ENCODE results near the gene CGB1.
"Not testable (repeated sequence)": the region's sequence is repeated elsewhere in the genome, so short reads cannot be mapped to it uniquely, and the experiment has no call there.

DNA sequence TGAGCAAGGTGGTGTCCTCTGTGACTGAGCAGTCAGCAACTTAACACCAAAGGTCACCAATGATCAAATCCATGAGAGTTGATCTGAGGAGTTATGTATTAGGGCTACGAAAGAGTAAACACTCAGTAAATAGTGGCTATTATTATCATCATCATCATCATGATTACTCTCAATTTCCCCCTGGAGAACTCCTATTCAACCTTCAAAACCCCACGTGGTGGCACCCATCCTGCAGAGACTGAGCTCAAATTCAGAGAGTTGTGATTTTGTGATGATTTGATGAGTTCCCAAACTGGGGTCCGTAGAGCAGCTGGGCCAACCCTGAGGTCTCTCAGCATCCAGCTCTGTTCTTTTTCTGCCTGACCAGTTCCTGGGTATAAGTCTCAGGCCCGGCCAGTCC, 13.1 kb upstream of the CGB1 start:
- TF ChIP-seq, protein P1, sequence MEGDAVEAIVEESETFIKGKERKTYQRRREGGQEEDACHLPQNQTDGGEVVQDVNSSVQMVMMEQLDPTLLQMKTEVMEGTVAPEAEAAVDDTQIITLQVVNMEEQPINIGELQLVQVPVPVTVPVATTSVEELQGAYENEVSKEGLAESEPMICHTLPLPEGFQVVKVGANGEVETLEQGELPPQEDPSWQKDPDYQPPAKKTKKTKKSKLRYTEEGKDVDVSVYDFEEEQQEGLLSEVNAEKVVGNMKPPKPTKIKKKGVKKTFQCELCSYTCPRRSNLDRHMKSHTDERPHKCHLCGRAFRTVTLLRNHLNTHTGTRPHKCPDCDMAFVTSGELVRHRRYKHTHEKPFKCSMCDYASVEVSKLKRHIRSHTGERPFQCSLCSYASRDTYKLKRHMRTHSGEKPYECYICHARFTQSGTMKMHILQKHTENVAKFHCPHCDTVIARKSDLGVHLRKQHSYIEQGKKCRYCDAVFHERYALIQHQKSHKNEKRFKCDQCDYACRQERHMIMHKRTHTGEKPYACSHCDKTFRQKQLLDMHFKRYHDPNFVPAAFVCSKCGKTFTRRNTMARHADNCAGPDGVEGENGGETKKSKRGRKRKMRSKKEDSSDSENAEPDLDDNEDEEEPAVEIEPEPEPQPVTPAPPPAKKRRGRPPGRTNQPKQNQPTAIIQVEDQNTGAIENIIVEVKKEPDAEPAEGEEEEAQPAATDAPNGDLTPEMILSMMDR (IDR thresholded peaks at IDR 0.05; ENCODE audit: borderline replicate concordance, extremely low read depth, low read length, poor library complexity, severe bottlenecking), result not testable (repeated sequence)
- TF ChIP-seq EZH2 (IDR thresholded peaks at IDR 0.05; ENCODE audit: borderline replicate concordance, low read depth, low read length, severe bottlenecking), result not testable (repeated sequence)

Measured in DND-41 (cell line).